DND-41 (cell line): ENCODE data around the gene MACROD2.

Experiments used
- CTCF ChIP-seq: IDR thresholded peaks from 2 replicates; pipeline ENCODE4 v1.5.1; 2012; ENCODE audit warnings: borderline replicate concordance, low read length, moderate library complexity, mild to moderate bottlenecking; ENCODE audit not compliant: poor library complexity, severe bottlenecking; ENCODE audit errors: extremely low read depth
- EZH2 ChIP-seq: IDR thresholded peaks from 3 replicates; pipeline ENCODE4 v1.6.1; 2012; ENCODE audit warnings: borderline replicate concordance, low read depth, mild to moderate bottlenecking, moderate library complexity, low read length, inconsistent platforms; ENCODE audit not compliant: severe bottlenecking

DNA sequence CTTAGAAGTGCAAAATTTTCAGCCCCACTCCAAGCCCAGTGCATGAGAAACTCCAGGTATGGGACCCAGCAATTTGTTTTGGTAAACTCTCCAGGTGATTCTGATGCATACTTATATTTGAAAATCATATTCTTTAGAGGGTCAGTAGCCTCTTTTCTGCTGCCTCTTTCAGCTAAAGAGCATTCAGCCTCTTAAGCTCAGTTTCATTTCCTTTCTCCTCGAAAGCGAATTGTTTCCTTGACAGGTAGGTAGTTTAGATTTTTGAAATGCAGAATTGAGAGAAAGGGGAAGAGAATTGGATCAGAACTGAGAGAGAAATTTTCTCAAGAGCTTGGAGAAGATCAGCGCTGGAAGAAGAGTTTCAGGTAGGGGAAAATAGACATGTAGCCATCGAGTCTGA is 1337.9 kb downstream of the MACROD2 start:
- TF ChIP-seq CTCF (no peak), EZH2 (no peak)
